ENCODE measurements around the gene SLCO2B1.
A peak's percentile ranks its signal among the peaks of the same experiment; 100 is the strongest.

The SLCO2B1 gene

GRCh38 chr11:75195167-75195962 lies 44.5 kb downstream of the SLCO2B1 start:
- DNase-seq, result peak; percentile 7

DNA sequence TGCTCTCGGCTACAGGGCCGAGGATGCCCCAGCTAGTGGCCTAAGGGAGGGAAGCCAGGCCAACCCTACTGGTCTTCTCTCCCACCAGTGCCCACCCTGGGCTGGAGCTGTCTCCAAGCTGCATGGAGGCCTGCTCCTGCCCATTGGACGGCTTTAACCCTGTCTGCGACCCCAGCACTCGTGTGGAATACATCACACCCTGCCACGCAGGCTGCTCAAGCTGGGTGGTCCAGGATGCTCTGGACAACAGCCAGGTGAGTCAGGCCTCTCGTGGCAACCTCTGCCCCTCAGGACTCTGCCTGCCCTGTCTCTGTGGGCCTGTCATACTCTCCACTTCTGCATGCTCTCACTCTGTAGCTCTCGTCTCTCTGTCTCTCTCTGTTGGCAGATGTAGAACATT lies 45.5 kb downstream of the SLCO2B1 start:
- DNase-seq, result no peak

GRCh38 chr11:75197512-75198277 lies 46.8 kb downstream of the SLCO2B1 start:
- DNase-seq, result no peak

GRCh38 chr11:75198278-75198973 lies 47.5 kb downstream of the SLCO2B1 start:
- no peak for DNase-seq

DNA sequence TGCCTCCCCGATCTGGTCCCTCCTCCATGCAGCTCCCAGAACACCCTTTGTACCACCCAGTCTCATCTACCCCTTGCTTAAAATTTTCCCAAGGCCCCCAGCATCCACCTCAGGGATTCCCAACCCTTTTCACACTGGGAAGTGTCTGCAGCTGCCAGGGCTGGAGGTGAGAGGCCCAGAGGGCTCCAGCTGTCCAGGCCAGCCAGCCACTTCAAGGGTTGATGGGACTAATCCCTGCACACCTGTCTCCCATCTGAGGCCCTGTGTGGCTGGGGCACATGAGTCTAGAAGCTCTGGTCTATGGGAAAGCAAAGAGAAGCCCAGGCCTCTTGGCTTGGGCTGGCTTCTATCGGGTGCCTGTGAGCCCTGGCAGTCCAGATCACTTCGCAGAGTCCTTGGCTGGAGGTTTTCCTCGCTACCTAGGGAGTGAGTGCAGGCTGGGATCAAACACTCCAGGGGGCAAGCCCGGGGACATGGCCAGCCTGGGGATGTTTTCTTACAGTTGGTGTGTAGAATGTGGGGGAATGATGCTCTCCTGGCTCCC lies 48.6 kb downstream of the SLCO2B1 start:
- DNase-seq, result no peak

DNA sequence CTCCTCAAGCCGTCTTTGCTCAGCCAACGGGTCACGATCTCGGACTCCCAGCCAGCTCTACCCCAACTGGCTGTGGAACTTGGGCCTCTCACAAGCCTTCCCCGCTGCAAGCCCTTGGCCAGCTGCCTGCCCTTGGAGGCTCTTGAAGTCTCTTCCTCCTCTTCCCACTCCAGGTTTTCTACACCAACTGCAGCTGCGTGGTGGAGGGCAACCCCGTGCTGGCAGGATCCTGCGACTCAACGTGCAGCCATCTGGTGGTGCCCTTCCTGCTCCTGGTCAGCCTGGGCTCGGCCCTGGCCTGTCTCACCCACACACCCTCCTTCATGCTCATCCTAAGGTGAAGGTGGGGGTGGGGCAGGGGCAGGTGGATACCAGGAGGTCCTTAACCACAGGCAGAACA lies 49.1 kb downstream of the SLCO2B1 start:
- DNase-seq, result no peak

DNA sequence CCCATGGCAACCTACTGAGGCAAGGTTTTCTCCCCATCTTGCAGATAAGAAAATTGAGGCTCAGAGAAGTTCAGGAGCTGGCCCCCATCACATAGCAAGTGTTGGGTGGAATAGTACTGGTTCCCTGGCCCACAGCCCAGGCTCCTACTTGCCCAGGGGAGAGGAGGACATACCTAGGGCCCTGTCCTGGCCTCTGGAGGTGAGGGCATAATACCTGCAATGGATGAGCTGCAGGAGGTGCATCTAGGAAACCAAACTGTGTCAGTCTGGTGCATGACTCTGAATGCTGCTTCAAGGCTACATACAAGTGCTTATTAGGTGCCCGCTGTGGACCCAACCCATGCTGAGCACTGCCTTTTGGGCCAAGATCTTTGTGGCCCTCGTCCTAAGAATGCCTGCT lies 49.6 kb downstream of the SLCO2B1 start:
- DNase-seq, result no peak

GRCh38 chr11:75201771-75202170 lies 50.9 kb downstream of the SLCO2B1 start:
- no peak for DNase-seq

DNA sequence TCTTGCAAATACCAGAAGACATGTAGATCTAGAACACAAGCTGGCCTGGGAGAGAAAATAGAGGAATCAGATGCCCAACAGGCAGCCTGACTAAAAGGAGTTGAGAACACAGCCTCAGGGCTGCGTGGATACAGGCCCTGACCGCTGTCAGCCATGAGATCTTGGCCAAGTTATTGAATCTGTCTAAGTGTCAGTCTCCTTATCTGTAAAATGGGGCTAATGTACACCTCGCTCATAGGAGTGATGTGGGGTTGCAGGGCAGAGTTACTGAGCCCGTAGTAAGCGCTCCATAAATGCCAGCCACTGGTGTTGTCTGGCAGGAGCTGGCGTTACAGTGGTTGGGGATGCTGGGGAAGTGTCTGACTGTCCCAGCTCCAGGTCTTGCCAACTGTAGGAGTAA lies 51.3 kb downstream of the SLCO2B1 start:
- DNase-seq, result no peak

DNA sequence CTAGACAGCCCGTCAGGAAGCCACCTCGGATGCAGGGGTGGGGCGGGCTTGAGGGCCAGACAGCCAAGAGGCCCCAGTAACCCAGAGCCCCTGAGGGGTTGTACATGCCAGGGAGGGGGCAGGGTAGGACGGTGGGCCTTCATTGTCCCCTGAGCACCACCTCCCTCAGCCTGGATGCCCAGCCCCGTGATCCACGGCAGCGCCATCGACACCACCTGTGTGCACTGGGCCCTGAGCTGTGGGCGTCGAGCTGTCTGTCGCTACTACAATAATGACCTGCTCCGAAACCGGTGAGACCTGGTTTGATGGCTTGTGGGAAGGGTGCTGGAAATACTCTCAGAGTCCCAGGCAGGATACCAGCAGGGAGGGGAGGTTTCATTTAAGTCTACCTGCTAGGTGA lies 52.2 kb downstream of the SLCO2B1 start:
- DNase-seq, result no peak

DNA sequence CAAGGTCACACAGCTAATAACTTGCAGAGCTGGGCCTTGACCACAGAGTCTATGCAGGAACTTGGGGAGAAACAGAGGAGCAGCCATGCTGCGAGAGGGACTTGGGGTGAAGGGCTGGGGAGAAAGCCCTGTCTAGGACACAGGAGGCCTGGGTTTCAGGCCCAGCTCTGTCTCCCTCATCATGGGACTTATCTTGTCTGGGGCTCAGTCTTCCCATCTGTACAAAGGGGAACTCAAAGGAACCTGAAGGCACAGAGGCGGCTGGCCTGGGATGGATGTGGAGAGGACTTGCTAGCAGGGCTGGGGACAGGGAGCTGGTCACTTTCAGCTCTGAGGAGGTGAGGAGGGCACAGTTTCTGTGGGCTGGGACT lies 52.7 kb downstream of the SLCO2B1 start:
- DNase-seq, result no peak

DNA sequence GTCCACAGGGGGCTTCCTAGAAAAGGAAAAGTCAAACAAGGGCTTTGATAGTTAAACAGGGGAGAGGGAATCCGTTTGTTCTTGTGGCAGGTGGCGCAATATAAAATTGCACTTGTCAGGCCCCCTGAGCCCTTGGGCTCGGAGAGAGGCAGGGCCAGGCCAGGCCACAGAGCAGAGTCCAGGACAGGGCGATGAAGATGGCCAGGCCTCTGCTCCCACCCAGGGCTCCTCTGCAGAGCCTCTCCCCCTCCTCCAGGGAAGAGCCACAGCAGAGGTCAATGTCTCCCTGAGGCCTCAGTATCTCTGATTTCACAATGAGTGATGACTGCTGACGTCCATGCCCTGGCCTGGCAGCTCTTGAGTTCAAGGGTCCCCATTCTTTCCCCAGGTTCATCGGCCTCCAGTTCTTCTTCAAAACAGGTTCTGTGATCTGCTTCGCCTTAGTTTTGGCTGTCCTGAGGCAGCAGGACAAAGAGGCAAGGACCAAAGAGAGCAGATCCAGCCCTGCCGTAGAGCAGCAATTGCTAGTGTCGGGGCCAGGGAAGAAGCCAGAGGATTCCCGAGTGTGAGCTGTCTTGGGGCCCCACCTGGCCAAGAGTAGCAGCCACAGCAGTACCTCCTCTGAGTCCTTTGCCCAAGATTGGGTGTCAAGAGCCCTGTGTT lies 53.2 kb downstream of the SLCO2B1 start:
- no peak for DNase-seq

DNA sequence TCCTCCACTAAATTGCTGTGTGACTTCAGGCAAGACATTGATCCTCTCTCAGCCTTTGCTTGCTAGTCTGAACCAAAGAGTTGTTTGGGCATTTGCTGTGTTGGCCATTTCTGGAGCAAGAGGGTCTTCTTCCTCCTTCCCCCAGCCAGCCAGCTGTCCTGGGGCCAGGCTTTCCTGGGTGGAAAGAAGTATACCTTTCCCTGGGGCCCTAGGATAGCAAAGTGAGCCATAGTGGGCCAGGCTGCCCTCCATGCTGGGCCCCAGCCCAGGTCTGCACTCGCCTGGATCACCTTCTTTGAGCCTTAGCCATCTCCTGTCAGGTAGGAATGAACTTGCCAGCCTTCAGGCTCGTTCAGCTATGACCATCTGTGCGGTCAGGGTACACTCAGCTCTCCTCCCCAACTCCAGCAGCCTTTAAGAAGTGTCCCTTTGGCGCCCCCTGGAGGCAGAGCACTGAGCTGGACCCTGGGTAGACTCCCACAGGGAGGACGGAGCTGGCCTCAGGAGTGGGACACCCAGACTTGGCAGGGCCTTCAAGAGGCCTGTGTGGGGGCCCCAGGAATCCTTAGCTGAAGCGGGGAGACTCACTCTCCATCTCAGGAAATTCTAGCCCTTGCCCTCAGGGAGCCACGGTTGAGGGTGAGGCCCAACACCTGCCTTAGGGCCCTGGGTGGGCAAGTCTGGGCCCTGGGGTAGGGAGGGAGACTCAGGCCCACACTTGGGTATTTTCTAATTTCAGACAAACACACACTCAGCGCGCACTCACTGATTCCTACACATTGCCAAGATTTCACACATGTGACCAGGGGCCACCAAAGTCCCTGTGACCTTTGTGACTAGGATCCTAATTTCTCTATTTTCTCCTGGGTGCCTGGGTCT lies 54.0 kb downstream of the SLCO2B1 start:
- DNase-seq, result peak; percentile 70

GRCh38 chr11:75205564-75206020 lies 54.7 kb downstream of the SLCO2B1 start:
- DNase-seq, result no peak

DNA sequence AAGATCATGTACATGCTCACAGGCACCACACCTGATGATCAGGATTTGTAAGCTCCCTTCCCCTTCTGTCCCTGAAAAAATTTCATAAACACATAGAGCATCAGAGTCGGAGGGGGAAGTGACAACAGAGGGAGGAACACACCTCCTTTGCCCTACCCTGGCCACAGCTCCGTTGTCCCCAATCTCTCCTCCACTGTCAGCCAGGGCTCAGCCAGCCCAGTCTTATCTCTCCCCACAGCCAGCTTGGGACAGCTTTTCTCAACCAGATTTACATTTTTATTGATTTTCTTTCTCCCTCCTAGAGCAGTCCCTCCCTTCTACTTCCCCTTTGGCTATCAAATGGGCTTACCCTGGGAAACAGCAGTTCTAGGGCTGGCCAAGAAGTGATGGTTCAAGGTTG lies 57.5 kb downstream of the SLCO2B1 start:
- no peak for DNase-seq

- DNase-seq, result no peak
These were observed 61.5 kb downstream of the SLCO2B1 start for GRCh38 chr11:75212411-75212810.

DNA sequence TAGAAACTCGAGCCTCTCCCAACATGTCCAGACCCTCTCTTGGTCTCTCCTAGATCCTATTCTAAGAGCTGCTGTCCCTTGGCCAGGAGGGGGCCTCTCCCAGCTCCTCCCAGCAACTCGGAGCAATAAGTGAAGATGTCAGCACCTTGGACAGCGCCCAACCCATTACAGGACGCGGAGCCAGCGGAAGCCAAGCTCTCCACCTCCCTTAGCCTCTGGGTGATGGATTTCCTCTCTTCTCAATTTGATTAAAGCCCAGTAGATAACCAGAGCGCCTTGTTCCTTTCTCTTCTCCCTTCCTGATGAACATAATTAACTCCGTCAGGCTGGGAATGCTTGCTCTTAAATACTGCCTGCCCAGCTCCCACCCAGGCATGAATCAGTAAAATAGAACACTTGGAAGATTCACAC lies 63.5 kb downstream of the SLCO2B1 start:
- DNase-seq, result peak; percentile 8

DNA sequence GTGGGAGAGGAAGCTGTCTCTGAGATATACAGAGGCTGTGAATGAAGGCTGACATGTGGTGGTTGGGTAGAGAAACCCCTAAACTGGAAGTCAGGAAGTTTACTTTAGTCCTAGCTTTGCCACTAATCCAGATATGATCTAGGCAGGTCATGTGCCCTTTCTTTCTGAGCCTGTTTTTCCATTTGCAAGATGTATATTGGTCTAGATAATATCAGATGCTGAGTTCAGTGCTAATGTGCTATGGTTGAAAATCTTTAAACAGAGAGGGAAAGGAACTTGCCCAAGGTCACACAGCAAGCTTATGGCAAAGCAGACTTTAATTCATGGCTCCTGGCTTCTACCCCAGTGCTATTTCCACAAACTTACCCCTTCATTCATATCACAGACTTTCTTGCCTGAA lies 63.9 kb downstream of the SLCO2B1 start:
- no peak for DNase-seq

DNA sequence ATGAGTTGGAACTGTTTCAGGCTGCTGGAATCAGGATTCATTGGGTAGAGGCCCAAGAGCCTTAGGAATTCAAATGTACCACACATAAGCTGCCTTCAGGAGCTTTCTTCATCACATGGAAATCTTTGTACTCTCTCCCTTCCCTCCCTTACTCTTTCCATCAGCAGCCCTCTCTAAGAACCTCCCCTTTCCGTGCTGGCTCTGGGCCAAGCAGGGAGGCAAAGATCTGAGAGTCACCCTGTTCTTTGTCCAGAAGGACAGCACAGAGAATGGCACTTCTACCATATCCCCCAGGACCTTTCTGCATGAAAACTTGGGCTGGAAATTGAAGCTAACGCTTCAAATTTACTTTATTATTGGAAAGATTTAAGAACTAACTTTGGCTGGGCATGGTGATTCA lies 69.0 kb downstream of the SLCO2B1 start:
- no peak for DNase-seq

DNA sequence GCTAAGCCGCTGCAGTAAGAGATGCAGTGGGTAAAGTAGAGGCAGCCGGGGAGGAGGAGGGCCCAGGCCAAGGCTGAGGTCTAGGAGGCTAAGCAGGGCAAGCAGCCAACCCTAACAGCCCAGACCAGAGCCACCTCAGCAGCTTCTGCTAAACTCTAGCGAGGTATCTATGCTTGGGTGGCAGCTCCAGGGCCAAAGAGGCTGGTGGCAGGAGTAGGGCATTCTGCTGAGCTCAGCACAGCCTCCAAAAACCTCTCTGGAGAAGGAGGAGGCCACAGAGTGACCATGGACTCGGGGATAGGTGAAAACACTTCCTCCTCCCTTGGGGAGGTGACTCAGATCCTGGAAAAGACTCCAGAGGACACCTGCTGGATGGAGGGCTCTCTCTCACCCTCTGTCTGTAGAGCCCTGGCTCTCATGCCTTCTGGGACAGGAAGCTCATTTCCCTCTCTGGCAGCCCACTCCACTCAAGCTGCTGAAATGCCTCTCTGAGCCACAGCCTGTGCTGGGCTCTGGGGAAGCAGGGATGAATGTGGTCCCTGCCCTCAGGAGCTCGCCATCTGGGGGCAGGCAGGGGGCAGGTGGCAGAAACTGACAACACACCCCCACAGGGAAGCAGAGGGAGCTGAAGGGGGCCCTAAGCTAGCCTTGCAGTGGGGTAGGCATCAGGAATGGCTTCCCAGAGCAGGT lies 73.2 kb downstream of the SLCO2B1 start:
- DNase-seq, result no peak

DNA sequence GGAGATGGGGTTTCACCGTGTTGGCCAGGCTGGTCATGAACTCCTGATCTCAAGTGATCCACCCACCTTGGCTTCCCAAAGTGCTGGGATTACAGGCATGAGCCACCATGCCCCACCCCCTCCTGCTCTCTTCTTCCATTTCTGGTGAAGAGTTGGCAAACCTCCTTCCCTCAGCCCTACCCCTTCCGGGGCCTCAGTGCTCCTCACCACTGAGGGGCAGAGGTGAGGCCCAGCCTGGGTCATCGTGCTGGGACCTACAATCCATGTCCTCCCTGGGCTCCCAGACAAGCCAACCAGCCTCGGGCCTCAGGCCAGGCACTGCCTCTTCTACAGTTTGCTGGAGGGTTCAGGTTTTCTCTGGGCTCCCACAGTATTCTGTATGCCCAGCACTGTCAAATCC lies 74.9 kb downstream of the SLCO2B1 start:
- DNase-seq, result no peak
